GM21515 (cell line): ENCODE measurements around the gene ZNF212.

Source experiments
- ATAC-seq: cut with Tn5 transposase; IDR thresholded peaks from one replicate; pipeline ENCODE4 v1.9.1; 2021; ENCODE audit not compliant: unreplicated experiment

The ZNF212 gene

DNA sequence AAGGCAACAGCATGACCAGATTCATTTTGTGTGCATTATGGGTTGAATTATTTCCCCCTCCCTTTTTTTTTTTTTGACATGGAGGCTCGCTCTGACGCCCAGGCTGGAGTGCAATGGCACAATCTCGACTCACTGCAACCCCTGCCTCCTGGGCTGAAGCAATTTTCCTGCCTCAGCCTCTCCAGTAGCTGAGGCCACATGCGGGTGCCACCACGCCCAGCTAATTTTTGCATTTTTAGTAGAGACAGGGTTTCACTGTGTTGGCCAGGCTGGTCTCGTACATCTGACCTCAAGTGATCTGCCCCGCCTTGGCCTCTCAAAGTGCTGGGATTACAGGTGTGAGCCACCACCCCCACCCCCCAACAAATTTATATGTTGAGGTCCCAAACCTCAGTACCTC lies 64.6 kb downstream of the ZNF212 start:
- no peak for ATAC-seq
